ENCODE results near the gene CYTH1. TPM values are rescaled to one million over a fixed set of nuclear protein-coding genes. Genes with fewer than 3 reads are reported as not detected.

CYTH1 gene
- total RNA-seq, 1 experiment from 2014 or later = 40.3 TPM

GRCh38 chr17:78665952-78666920, 115.8 kb downstream of the CYTH1 start:
- Histone ChIP-seq H3K9me2 (ENCODE audit: insufficient read depth) (no peaks in the 10 kb centered on the region), H2AFZ (no peak overlapping the region), H3K27me3 (ENCODE audit: insufficient read depth, low read depth) (no peaks in the 10 kb centered on the region), H3K36me3 (ENCODE audit: low read depth) (no peaks in the 10 kb centered on the region), H4K20me1 (ENCODE audit: insufficient read depth) (no peaks in the 10 kb centered on the region), H3K9me3 (ENCODE audit: insufficient read depth, low read depth) (no peaks in the 10 kb centered on the region), H3K4me2 (no peak overlapping the region), H3K4me1 (replicated peaks; ENCODE audit: insufficient read depth) (peaks cover 9% of the 10 kb centered on the region), H3F3A (ENCODE audit: insufficient read depth, low read depth) (peaks cover 7% of the 10 kb centered on the region; the same call in 1 of the 2 replicates), H3K27ac (no peak overlapping the region), H3K4me3 (no peak overlapping the region), H3K79me2 (ENCODE audit: low read depth) (no peaks in the 10 kb centered on the region)
- POLR2A ChIA-PET (ENCODE audit: unreplicated experiment) = interaction anchor here (0.5 to 0.6 kb wide), 2 partner anchors 74 to 708 kb away, joined by 4 to 8 read pairs; partner anchors contain the start of gene TNRC6C
- DNase-seq = peak in 1 of 2 experiments; percentile 71
- CTCF ChIA-PET = interaction anchor here (0.9 kb wide), 1 partner anchor 8 kb away, joined by 6 read pairs; no protein-coding TSS in a partner anchor
- no peak for TF ChIP-seq EZH2 (IDR thresholded peaks at IDR 0.05; ENCODE audit: low read depth)
- TF ChIP-seq, protein P1, sequence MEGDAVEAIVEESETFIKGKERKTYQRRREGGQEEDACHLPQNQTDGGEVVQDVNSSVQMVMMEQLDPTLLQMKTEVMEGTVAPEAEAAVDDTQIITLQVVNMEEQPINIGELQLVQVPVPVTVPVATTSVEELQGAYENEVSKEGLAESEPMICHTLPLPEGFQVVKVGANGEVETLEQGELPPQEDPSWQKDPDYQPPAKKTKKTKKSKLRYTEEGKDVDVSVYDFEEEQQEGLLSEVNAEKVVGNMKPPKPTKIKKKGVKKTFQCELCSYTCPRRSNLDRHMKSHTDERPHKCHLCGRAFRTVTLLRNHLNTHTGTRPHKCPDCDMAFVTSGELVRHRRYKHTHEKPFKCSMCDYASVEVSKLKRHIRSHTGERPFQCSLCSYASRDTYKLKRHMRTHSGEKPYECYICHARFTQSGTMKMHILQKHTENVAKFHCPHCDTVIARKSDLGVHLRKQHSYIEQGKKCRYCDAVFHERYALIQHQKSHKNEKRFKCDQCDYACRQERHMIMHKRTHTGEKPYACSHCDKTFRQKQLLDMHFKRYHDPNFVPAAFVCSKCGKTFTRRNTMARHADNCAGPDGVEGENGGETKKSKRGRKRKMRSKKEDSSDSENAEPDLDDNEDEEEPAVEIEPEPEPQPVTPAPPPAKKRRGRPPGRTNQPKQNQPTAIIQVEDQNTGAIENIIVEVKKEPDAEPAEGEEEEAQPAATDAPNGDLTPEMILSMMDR (conservative IDR thresholded peaks at IDR 0.05) = no peak
- no TSS peak for BruUV-seq (replicated peaks)
- intact Hi-C loops (cut with micrococcal nuclease; ENCODE audit: unreplicated experiment) = loop anchor here (1.0 to 10.0 kb wide), 3 partner anchors 41 to 169 kb away; no protein-coding TSS in a partner anchor

DNA sequence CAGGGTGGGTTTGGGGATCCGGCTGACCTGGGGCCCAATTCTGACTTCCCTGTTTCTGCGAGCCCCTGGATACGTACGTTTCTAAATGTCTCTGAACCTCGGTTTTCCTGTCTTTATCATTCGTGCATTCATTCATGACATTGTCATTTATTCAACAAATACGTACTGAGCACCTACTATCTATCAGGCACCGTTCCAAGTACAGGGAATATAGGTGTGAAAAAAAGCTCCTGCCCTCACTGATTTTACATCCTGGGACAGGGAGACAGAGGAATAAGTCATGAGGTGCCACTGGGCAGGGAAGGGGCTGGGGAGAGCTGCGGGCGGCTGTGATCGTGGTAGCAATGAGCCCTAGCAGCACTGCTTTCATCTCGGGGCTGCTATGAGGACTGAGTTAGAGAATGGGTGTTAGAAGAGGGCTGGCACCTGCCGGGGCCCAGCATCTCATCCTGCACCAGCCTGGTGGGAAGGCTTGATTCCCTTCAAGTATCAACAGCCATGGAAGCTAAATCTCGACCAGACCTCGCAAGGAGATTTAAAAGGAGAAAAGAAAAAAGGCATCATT, 116.6 kb downstream of the CYTH1 start:
- Histone ChIP-seq H3K9me2 (ENCODE audit: insufficient read depth) (no peaks in the 10 kb centered on the region), H3F3A (ENCODE audit: insufficient read depth, low read depth) (peaks cover 7% of the 10 kb centered on the region; the same call in 1 of the 2 replicates), H3K27me3 (ENCODE audit: insufficient read depth, low read depth) (no peaks in the 10 kb centered on the region), H3K9me3 (ENCODE audit: insufficient read depth, low read depth) (no peaks in the 10 kb centered on the region), H2AFZ (no peak overlapping the region), H3K4me2 (no peak overlapping the region), H3K27ac (no peak overlapping the region), H3K36me3 (ENCODE audit: low read depth) (no peaks in the 10 kb centered on the region), H3K4me1 (replicated peaks; ENCODE audit: insufficient read depth) (peaks cover 9% of the 10 kb centered on the region), H3K4me3 (no peak overlapping the region), H3K79me2 (ENCODE audit: low read depth) (no peaks in the 10 kb centered on the region), H4K20me1 (ENCODE audit: insufficient read depth) (no peaks in the 10 kb centered on the region)
- DNase-seq = no peak
- ChIA-PET POLR2A (ENCODE audit: unreplicated experiment) (no interaction called here), CTCF (no interaction called here)
- intact Hi-C loops (cut with micrococcal nuclease; ENCODE audit: unreplicated experiment) = loop anchor here (5.0 to 10.0 kb wide), 2 partner anchors 42 to 131 kb away; no protein-coding TSS in a partner anchor
- TF ChIP-seq, protein P1 (conservative IDR thresholded peaks at IDR 0.05) = no peak
- no peak for TF ChIP-seq EZH2 (IDR thresholded peaks at IDR 0.05; ENCODE audit: low read depth)
- BruUV-seq (replicated peaks) = no TSS peak

DNA sequence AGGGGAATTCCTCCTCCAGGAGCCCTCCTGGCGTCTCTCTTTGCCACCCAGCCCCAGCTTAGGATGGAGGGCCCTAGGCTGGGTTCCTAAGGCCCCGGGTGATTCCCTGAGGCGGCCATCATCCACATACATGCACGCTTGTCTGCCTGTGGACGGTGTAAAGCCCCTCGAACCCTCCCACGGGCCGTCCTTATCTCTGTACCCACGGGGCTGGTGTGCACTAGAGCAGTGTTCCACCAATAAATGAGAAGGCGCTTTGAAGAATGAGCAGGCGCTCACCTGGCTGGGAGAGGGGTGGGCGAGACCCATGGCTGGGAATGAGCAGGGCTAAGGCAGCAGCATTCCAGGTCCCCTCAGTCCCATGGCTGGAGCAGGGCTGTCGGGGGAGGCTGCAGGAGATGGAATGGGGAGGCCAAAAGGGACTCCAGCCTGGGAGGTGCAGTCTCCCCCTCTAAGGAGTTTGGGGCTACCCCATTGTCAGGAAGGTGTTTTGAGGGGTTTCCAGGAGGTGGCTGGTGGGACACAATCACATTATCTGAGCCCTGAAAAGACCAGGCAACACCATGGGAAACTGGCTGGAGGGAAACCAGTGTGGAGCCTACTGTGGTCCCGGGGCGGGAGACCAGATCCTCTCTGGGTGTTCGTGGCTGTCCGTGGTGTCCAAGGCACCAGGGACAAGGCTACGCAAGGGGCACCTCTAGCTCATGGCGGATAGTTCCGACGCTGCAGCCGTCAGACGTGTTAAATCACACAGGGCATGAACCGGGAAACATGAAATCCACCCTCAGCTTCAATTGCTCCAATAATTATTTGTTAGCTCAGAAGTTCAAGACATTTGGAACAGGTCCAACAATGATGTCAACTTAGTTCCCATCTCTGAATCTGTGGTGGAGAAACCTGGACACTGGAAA, 117.3 kb downstream of the CYTH1 start:
- TF ChIP-seq EZH2 (IDR thresholded peaks at IDR 0.05; ENCODE audit: low read depth) = no peak
- TF ChIP-seq, protein P1 (conservative IDR thresholded peaks at IDR 0.05) = no peak
- no peak overlapping the region for H2AFZ ChIP-seq
- CTCF ChIA-PET = no interaction called here
- H3K4me2 ChIP-seq = no peak overlapping the region
- intact Hi-C loops (cut with micrococcal nuclease; ENCODE audit: unreplicated experiment) = loop anchor here (5.0 to 10.0 kb wide), 2 partner anchors 43 to 130 kb away; no protein-coding TSS in a partner anchor
- DNase-seq = no peak
- BruUV-seq (replicated peaks) = no TSS peak
- H4K20me1 ChIP-seq (ENCODE audit: insufficient read depth) = no peaks in the 10 kb centered on the region
- POLR2A ChIA-PET (ENCODE audit: unreplicated experiment) = no interaction called here
- H3K9me2 ChIP-seq (ENCODE audit: insufficient read depth) = no peaks in the 10 kb centered on the region
- H3K27me3 ChIP-seq (ENCODE audit: insufficient read depth, low read depth) = no peaks in the 10 kb centered on the region
- H3K9me3 ChIP-seq (ENCODE audit: insufficient read depth, low read depth) = no peaks in the 10 kb centered on the region
- H3K79me2 ChIP-seq (ENCODE audit: low read depth) = no peaks in the 10 kb centered on the region
- H3K36me3 ChIP-seq (ENCODE audit: low read depth) = no peaks in the 10 kb centered on the region
- peaks cover 9% of the 10 kb centered on the region for H3K4me1 ChIP-seq (replicated peaks; ENCODE audit: insufficient read depth)
- H3K4me3 ChIP-seq = no peak overlapping the region
- peaks cover 7% of the 10 kb centered on the region; the same call in 1 of the 2 replicates for H3F3A ChIP-seq (ENCODE audit: insufficient read depth, low read depth)
- no peak overlapping the region for H3K27ac ChIP-seq
